Stimulated activated CD8-positive, alpha-beta memory T cell treated with anti-CD3 and anti-CD28 coated beads, Interleukin-7, amount 100 ng/mL, for 4 hours (primary cell): ENCODE measurements around the gene UNCX.

ENCODE experiments used
- DNase-seq, 2 donors: peaks; one replicate each; pipeline ENCODE4 v3.0.0-alpha.2; 2020; ENCODE audit warnings: low read depth in 2 of 2

UNCX gene

GRCh38 chr7:1232103-1232466, 587 bp upstream of the UNCX start:
- no peak for DNase-seq

GRCh38 chr7:1233333-1234048, 819 bp downstream of the UNCX start:
- no peak for DNase-seq

GRCh38 chr7:1234049-1234880, 1.6 kb downstream of the UNCX start:
- no peak for DNase-seq

GRCh38 chr7:1234881-1235500, 2.3 kb downstream of the UNCX start:
- no peak for DNase-seq

GRCh38 chr7:1235501-1236131, 2.9 kb downstream of the UNCX start:
- no peak for DNase-seq

GRCh38 chr7:1236132-1236661, 3.5 kb downstream of the UNCX start:
- no peak for DNase-seq

- DNase-seq, result no peak
These were observed 4.4 kb downstream of the UNCX start for GRCh38 chr7:1236831-1237701.

GRCh38 chr7:1237704-1238255, 5.1 kb downstream of the UNCX start:
- DNase-seq, result no peak

GRCh38 chr7:1238450-1238882, 5.8 kb downstream of the UNCX start:
- DNase-seq, result no peak

GRCh38 chr7:1238931-1239802, 6.5 kb downstream of the UNCX start:
- DNase-seq, result no peak

- DNase-seq, result no peak
These were observed 7.3 kb downstream of the UNCX start for GRCh38 chr7:1239803-1240516.

- no peak for DNase-seq
These were observed 8.0 kb downstream of the UNCX start for GRCh38 chr7:1240517-1241257.

- no peak for DNase-seq
These were observed 8.6 kb downstream of the UNCX start for GRCh38 chr7:1241258-1241602.

- no peak for DNase-seq
These were observed 9.1 kb downstream of the UNCX start for GRCh38 chr7:1241603-1242255.

- no peak for DNase-seq
These were observed 9.6 kb downstream of the UNCX start for GRCh38 chr7:1242256-1242605.

GRCh38 chr7:1242606-1243289, 10.1 kb downstream of the UNCX start:
- DNase-seq, result no peak

- DNase-seq, result no peak
These were observed 10.8 kb downstream of the UNCX start for GRCh38 chr7:1243290-1243963.
